HG02981 (cell line): ENCODE data around the gene DEXI.

Source experiments
- ATAC-seq: cut with Tn5 transposase; IDR thresholded peaks from one replicate; pipeline ENCODE4 v1.9.1; 2021; ENCODE audit warnings: mild to moderate bottlenecking, moderate library complexity; ENCODE audit not compliant: unreplicated experiment

DEXI gene

DNA sequence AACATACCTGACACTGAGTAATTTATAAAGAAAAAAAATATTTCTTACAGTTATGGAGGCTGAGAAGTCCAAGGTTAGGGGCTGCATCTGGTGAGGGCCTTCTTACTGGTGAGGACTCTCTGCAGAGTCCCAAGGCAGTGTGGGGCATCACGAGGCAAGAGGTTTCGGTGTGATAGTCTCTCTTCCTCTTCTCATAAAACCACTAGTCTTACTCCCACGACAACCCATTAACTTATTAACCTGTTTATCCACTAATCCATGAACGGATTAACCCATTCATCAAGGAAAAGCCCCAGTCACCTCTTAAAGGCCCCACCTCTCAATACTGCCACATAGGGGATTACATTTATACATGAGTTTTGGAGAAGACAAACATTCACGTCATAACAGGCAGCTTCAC is 45.1 kb downstream of the DEXI start:
- ATAC-seq, result peak; percentile 64

DNA sequence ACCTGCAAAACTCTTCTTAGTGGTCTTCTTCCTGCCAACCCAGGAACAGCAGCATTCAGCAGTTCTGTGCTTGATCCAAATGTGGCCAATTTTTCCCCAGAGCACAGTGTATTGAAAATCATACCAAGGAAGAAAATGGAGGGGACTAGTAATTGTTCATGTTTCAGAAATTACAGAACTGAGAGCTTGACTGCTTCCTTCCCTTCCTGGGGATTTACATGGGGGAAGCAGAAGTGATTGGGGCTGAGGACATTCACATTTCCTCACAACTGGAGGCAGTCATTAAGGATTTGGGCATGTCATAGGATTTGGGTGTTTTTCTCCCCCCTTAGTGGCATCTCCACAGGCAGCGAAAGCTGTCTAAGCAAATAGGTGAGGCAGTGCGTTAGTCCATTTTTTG is 45.5 kb downstream of the DEXI start:
- ATAC-seq, result no peak

GRCh38 chr16:10896165-10896564 is 46.1 kb downstream of the DEXI start:
- ATAC-seq, result no peak

GRCh38 chr16:10895053-10895946 is 47.0 kb downstream of the DEXI start:
- no peak for ATAC-seq

- no peak for ATAC-seq
Measured at GRCh38 chr16:10892782-10893318, 49.4 kb downstream of the DEXI start.

GRCh38 chr16:10889855-10890254 is 52.4 kb downstream of the DEXI start:
- ATAC-seq, result no peak

GRCh38 chr16:10888320-10888937 is 53.8 kb downstream of the DEXI start:
- ATAC-seq, result no peak

DNA sequence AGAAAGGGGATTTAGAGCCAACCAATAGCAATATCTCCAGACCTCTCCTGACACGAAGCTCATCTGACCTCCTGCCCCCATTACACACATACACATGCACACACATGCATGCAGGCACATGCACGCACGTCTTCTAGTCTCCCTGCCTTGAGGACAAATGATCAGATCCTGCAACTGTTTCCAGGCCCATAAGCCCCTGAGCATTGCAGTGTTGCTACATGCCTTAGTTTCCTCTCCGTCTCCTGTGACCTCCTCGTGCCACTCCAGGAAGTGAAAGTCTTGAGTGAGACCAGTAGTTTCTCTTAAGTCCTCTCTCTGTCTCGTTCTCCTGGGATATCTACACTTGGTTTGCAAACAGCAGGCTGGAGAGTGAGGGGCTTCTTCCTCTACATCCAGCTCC is 57.0 kb downstream of the DEXI start:
- ATAC-seq, result no peak

GRCh38 chr16:10883004-10883403 is 59.3 kb downstream of the DEXI start:
- ATAC-seq, result no peak

DNA sequence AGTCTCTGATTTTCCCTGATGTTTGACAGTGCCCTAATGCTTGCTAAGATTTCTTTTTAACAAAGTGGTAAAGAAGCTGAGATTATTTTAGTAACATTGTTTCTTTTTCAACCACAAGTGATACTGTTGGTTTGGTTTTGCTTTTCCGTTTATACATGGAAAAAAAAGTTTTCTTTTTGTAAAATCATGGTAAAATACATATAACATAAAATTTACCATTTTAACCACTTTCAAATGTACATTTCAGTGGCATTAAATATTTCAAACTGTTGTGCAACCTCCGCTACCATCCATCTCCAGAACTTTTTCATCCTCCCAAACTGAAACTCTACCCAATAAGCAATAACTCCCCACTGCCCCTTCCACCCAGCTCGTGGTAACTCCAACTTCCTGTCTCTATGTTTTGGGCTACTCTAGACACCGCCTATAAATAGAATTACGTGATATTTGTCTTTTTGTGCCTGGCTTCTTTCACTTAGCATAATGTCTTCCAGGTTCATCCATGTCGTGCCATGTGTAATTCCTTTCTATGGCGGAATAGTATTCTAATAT is 60.7 kb downstream of the DEXI start:
- no peak for ATAC-seq

DNA sequence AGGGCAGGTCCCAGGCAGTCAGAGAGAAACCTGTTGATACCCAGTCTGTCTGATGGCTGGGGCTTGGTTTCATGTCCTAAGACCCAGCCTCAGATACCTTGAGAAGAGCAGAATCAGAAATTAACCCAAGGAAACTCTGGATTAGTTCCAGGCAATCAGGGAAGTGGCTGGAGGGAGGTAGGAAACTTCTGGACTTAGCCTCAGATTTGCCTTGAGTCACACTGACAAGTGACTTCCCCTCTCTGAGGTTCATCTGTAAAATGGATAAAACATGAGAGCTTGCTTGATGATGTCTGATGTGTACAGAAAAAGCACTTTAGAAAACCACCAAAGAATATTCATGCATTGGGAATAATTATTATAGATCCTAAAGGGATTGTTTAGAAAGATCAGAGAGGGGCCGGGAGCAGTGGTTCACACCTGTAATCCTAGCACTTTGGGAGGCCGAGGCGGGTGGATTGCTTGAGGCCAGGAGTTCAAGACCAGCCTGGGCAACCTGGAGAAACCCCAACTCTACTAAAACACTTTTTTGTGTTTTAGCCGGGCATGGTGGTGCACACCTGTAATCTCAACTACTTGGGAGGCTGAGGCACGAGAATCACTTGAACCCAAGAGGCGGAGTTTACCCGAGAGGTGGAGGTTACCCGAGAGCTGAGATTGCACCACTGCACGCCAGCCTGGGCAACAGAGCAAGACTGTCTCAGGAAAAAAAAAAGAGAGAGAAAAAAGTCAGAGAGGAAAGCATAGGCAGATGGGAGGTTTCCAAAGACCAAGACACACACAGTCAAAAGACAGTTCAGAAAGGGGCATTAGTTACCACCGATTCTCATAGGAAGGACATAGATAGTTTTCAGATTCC is 61.4 kb downstream of the DEXI start:
- no peak for ATAC-seq

DNA sequence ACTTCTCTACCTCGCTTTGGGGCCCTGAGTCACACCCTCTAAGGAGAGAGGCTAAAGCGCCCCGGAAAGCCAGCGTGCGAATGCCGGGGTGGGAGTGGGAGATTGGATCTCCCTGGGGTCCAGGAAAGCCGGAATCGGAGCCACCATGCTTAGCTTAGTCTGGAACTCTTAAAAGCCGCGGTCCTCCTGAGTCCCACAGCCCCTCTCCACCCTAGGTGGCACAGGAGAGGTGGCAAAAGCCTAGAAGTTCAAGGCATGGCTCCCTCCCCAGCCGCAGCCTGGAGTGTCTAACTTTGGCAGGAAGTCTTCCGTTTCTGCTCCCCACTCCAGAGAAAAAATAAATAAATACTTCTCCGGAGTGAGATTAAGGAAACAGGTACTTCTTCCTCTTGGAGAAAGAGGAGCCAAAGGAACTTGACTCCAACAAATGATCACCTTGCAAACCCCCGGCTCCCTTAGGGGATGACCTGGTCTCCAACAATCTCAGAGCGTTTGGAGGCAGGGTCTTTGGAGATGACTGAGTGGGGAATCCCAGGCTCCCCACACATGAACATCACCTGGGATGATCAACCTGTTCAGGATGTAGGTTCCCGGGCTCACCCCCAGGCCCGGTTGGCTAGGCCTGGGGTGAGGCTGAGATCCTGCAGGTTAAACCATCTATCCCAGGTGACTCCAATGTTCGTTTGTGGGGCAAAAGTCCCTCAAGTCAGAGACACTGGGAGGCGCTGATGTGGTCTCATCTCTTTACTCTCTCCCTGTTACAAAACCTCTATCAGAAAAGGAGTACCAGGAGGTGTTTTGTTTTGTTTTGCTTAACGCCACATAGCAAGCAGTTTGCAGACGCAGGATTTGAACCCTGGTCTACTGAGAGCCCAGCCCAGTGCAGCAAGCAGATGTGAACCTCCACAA is 62.3 kb downstream of the DEXI start:
- no peak for ATAC-seq
